Activated CD4-positive, alpha-beta T cell treated with anti-CD3 and anti-CD28 coated beads for 36 hours (primary cell): ENCODE measurements around the gene PTPN14. TPM values are rescaled to one million over a fixed set of nuclear protein-coding genes. Genes with fewer than 3 reads are reported as not detected.

ENCODE experiments used
- ATAC-seq: fragments of 200-7000 bp; cut with Tn5 transposase; one replicate; pipeline ENCODE4 v1.10.0; 2021; ENCODE audit warnings: mild to moderate bottlenecking, moderate library complexity
- CTCF ChIA-PET: fragments of 350-600 bp; sonication (Branson Sonifier 250); formaldehyde crosslinking; loops from one replicate; lab custom pipeline; 2021; ENCODE audit warnings: antibody characterized with exemption; lab: Charles Lee
- POLR2A ChIA-PET: fragments of 350-600 bp; sonication (Branson Sonifier 250); formaldehyde crosslinking; loops from one replicate; lab custom pipeline; 2021; ENCODE audit warnings: antibody characterized with exemption, inconsistent platforms; lab: Charles Lee
- DNase-seq: peaks from one replicate; pipeline ENCODE4 v3.0.0-alpha.2; 2020
- H3K27ac Mint-ChIP-seq: one replicate; pipeline ENCODE4 v1.8.0; 2021; ENCODE audit warnings: mixed read lengths
- H3K27me3 Mint-ChIP-seq: one replicate; pipeline ENCODE4 v1.8.0; 2021; ENCODE audit warnings: mixed read lengths
- H3K36me3 Mint-ChIP-seq: one replicate; pipeline ENCODE4 v1.8.0; 2021; ENCODE audit warnings: low read depth, mixed read lengths
- H3K4me1 Mint-ChIP-seq: one replicate; pipeline ENCODE4 v1.8.0; 2021; ENCODE audit warnings: mixed read lengths
- H3K4me3 Mint-ChIP-seq: one replicate; pipeline ENCODE4 v1.8.0; 2021; ENCODE audit warnings: mild to moderate bottlenecking, moderate library complexity, mixed read lengths
- H3K9me3 Mint-ChIP-seq: one replicate; pipeline ENCODE4 v1.8.0; 2021; ENCODE audit warnings: low read depth, mixed read lengths
- intact Hi-C, 2 experiments: fragments of 100-400 bp; cut with DNase I in 1 of 2; cut with micrococcal nuclease in 1 of 2; formaldehyde crosslinking; loops; one replicate each; pipeline versions ENCODE4 v1.14.2 to v1.15.1; 2022 to 2024; cut with DNase I, micrococcal nuclease
- total RNA-seq, 2 experiments: library from RNA; stranded (reverse); gene quantifications; one replicate each; pipeline ENCODE4 v1.2.3, GENCODE V29; 2021

PTPN14 gene
- total RNA-seq, 2 experiments from 2014 or later = 4.1 to 4.3 TPM

GRCh38 chr1:214372092-214372491 lies 179.3 kb downstream of the PTPN14 start:
- H3K27ac Mint-ChIP-seq = no peak overlapping the region
- ATAC-seq = no peak

GRCh38 chr1:214370615-214371014 lies 180.8 kb downstream of the PTPN14 start:
- CTCF ChIA-PET = interaction anchor here (1.0 to 1.6 kb wide), 2 partner anchors 39 to 215 kb away, joined by 3 to 6 read pairs; no protein-coding TSS in a partner anchor
- Mint-ChIP-seq H3K27ac (no peak overlapping the region), H3K4me1 (no peaks in the 10 kb centered on the region), H3K4me3 (no peak overlapping the region), H3K36me3 (no peaks in the 10 kb centered on the region), H3K27me3 (peaks cover 5% of the 10 kb centered on the region), H3K9me3 (no peaks in the 10 kb centered on the region)
- DNase-seq (no peak), ATAC-seq (no peak)
- intact Hi-C loops = no loop called here
- POLR2A ChIA-PET = no interaction called here

More at GRCh38 chr1:214372092-214372491, 179.3 kb downstream of the PTPN14 start:
- POLR2A ChIA-PET = no interaction called here
- intact Hi-C loops = no loop called here
- no peak for DNase-seq
- Mint-ChIP-seq H3K9me3 (no peaks in the 10 kb centered on the region), H3K27me3 (peaks cover 5% of the 10 kb centered on the region), H3K4me3 (no peak overlapping the region), H3K4me1 (no peaks in the 10 kb centered on the region), H3K36me3 (no peaks in the 10 kb centered on the region)
- CTCF ChIA-PET = interaction anchor here (1.6 kb wide), 1 partner anchor 213 kb away, joined by 6 read pairs; no protein-coding TSS in a partner anchor

- no peaks in the 10 kb centered on the region for H3K36me3 Mint-ChIP-seq
- ATAC-seq (no peak), DNase-seq (no peak)
- H3K9me3 Mint-ChIP-seq = no peaks in the 10 kb centered on the region
- H3K4me3 Mint-ChIP-seq = no peak overlapping the region
- H3K4me1 Mint-ChIP-seq = no peaks in the 10 kb centered on the region
- H3K27me3 Mint-ChIP-seq = peaks cover 7% of the 10 kb centered on the region
- ChIA-PET CTCF (no interaction called here), POLR2A (no interaction called here)
- intact Hi-C loops = no loop called here
- no peak overlapping the region for H3K27ac Mint-ChIP-seq
Measured at GRCh38 chr1:214369364-214369763, 182.0 kb downstream of the PTPN14 start.

- Mint-ChIP-seq H3K4me1 (no peaks in the 10 kb centered on the region), H3K27me3 (peaks cover 16% of the 10 kb centered on the region), H3K9me3 (no peaks in the 10 kb centered on the region), H3K4me3 (no peak overlapping the region), H3K27ac (no peak overlapping the region), H3K36me3 (no peaks in the 10 kb centered on the region)
- POLR2A ChIA-PET = no interaction called here
- no peak for DNase-seq
- no peak for ATAC-seq
- intact Hi-C loops = no loop called here
- CTCF ChIA-PET = interaction anchor here (0.7 kb wide), 1 partner anchor 1069 kb away, joined by 4 read pairs; no protein-coding TSS in a partner anchor
Measured at GRCh38 chr1:214367841-214368240, 183.6 kb downstream of the PTPN14 start.

GRCh38 chr1:214364786-214365295 lies 186.6 kb downstream of the PTPN14 start:
- H3K9me3 Mint-ChIP-seq = no peaks in the 10 kb centered on the region
- peaks cover 7% of the 10 kb centered on the region for H3K4me1 Mint-ChIP-seq
- no peak overlapping the region for H3K4me3 Mint-ChIP-seq
- POLR2A ChIA-PET = no interaction called here
- DNase-seq (no peak), ATAC-seq (no peak)
- H3K36me3 Mint-ChIP-seq = peaks cover 3% of the 10 kb centered on the region
- no peak overlapping the region for H3K27ac Mint-ChIP-seq
- intact Hi-C loops = no loop called here
- H3K27me3 Mint-ChIP-seq = peaks cover 34% of the 10 kb centered on the region
- CTCF ChIA-PET = no interaction called here

GRCh38 chr1:214364386-214364785 lies 187.0 kb downstream of the PTPN14 start:
- POLR2A ChIA-PET = no interaction called here
- ATAC-seq = no peak
- Mint-ChIP-seq H3K27ac (no peak overlapping the region), H3K4me3 (no peak overlapping the region), H3K4me1 (peaks cover 7% of the 10 kb centered on the region), H3K9me3 (no peaks in the 10 kb centered on the region), H3K27me3 (peaks cover 34% of the 10 kb centered on the region), H3K36me3 (peaks cover 3% of the 10 kb centered on the region)
- no peak for DNase-seq
- CTCF ChIA-PET = no interaction called here
- intact Hi-C loops = no loop called here

GRCh38 chr1:214363386-214363785 lies 188.0 kb downstream of the PTPN14 start:
- no peak overlapping the region for H3K4me3 Mint-ChIP-seq
- H3K4me1 Mint-ChIP-seq = peaks cover 7% of the 10 kb centered on the region
- peaks cover 3% of the 10 kb centered on the region for H3K36me3 Mint-ChIP-seq
- intact Hi-C loops = no loop called here
- DNase-seq = no peak
- no peak overlapping the region for H3K27ac Mint-ChIP-seq
- H3K27me3 Mint-ChIP-seq = peaks cover 32% of the 10 kb centered on the region
- no peaks in the 10 kb centered on the region for H3K9me3 Mint-ChIP-seq
- no peak for ATAC-seq
- ChIA-PET POLR2A (no interaction called here), CTCF (no interaction called here)

- Mint-ChIP-seq H3K4me1 (peaks cover 7% of the 10 kb centered on the region), H3K36me3 (peaks cover 3% of the 10 kb centered on the region), H3K4me3 (no peak overlapping the region), H3K27ac (no peak overlapping the region), H3K9me3 (no peaks in the 10 kb centered on the region), H3K27me3 (peaks cover 32% of the 10 kb centered on the region)
- intact Hi-C loops = no loop called here
- ATAC-seq = no peak
- DNase-seq = no peak
- ChIA-PET CTCF (no interaction called here), POLR2A (no interaction called here)
Measured at GRCh38 chr1:214362188-214362882, 189.1 kb downstream of the PTPN14 start.

GRCh38 chr1:214361636-214362035 lies 189.8 kb downstream of the PTPN14 start:
- CTCF ChIA-PET = interaction anchor here (0.8 kb wide), 1 partner anchor 159 kb away, joined by 3 read pairs; no protein-coding TSS in a partner anchor
- Mint-ChIP-seq H3K27me3 (peaks cover 32% of the 10 kb centered on the region), H3K4me1 (peaks cover 7% of the 10 kb centered on the region), H3K4me3 (no peak overlapping the region), H3K9me3 (no peaks in the 10 kb centered on the region), H3K36me3 (peaks cover 3% of the 10 kb centered on the region), H3K27ac (no peak overlapping the region)
- no peak for DNase-seq
- POLR2A ChIA-PET = no interaction called here
- no peak for ATAC-seq
- intact Hi-C loops = no loop called here

GRCh38 chr1:214360525-214361164 lies 190.8 kb downstream of the PTPN14 start:
- peaks cover 32% of the 10 kb centered on the region for H3K27me3 Mint-ChIP-seq
- DNase-seq (peak; percentile 11), ATAC-seq (peak; percentile 51)
- peaks cover 7% of the 10 kb centered on the region for H3K4me1 Mint-ChIP-seq
- ChIA-PET POLR2A (no interaction called here), CTCF (interaction anchor here (0.6 to 1.1 kb wide), 2 partner anchors 115 to 231 kb away, joined by 3 to 4 read pairs; no protein-coding TSS in a partner anchor)
- no peaks in the 10 kb centered on the region for H3K9me3 Mint-ChIP-seq
- intact Hi-C loops = no loop called here
- peaks cover 3% of the 10 kb centered on the region for H3K36me3 Mint-ChIP-seq
- no peak overlapping the region for H3K4me3 Mint-ChIP-seq
- no peak overlapping the region for H3K27ac Mint-ChIP-seq

GRCh38 chr1:214360116-214360515 lies 191.3 kb downstream of the PTPN14 start:
- ChIA-PET POLR2A (no interaction called here), CTCF (interaction anchor here (0.6 to 1.1 kb wide), 2 partner anchors 115 to 231 kb away, joined by 3 to 4 read pairs; no protein-coding TSS in a partner anchor)
- intact Hi-C loops = no loop called here
- no peak for ATAC-seq
- Mint-ChIP-seq H3K4me1 (peaks cover 7% of the 10 kb centered on the region), H3K4me3 (no peak overlapping the region), H3K36me3 (peaks cover 3% of the 10 kb centered on the region), H3K9me3 (no peaks in the 10 kb centered on the region), H3K27me3 (peaks cover 32% of the 10 kb centered on the region), H3K27ac (no peak overlapping the region)
- DNase-seq = no peak
